ENCODE measurements around the gene THY1. TPM values are rescaled to one million over a fixed set of nuclear protein-coding genes. Genes with fewer than 3 reads are reported as not detected.

THY1 gene
- total RNA-seq, 3 donors from 2014 or later = 2.8 to 32.5 (median 28.3) TPM

- Histone ChIP-seq H3K9me3 (no peaks in the 10 kb centered on the region), H3K4me3 (no peak overlapping the region), H3K4me1 (ENCODE audit: low read depth) (peaks cover 15% of the 10 kb centered on the region), H3K36me3 (ENCODE audit: low read depth) (no peaks in the 10 kb centered on the region)
- ATAC-seq = peak; percentile 14
- DNase-seq = peak in 2 of 3 donors; percentile 69 to 73
- TF ChIP-seq CTCF (IDR thresholded peaks at IDR 0.05) = no peak
- intact Hi-C loops (cut with DNase I, micrococcal nuclease) = no loop called here
Observed at GRCh38 chr11:119375337-119376196, 47.4 kb downstream of the THY1 start.

DNA sequence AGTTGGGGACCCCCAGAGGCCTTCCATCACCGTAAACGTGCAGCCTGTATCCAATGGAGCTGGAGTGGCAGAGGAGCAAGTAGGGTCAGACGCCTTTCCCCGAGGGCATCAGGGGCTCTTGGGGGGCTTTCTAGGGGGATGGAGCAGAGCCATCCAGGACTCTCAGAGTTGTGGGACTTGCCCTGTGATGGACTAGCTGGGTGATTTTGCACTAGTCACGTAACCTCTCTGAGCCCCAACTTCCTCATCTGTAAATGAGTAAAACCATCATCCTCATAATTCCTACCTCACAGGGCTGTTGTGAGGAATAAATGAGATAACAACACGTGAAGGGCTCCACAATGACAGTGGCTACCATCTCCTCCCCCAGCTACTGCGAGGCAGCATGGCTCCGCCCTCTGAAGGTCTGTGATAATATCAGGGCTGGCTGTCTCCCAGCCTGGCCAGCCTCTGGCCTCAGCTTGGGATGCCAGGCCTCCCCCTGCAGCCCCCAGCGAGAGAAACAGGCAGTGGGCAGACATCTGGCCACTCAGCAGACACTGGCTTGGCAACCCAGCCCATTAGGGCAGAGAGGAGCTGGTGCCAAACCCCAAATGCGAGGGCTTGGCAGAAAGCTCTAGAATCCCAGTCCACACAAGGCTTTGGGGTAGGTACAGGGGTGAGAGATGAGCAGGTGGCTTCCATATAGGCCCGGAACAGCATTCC is 48.2 kb downstream of the THY1 start:
- no peak for TF ChIP-seq CTCF (IDR thresholded peaks at IDR 0.05)
- intact Hi-C loops (cut with DNase I, micrococcal nuclease) = no loop called here
- Histone ChIP-seq H3K4me1 (ENCODE audit: low read depth) (peaks cover 22% of the 10 kb centered on the region), H3K36me3 (ENCODE audit: low read depth) (no peaks in the 10 kb centered on the region), H3K4me3 (no peak overlapping the region), H3K9me3 (no peaks in the 10 kb centered on the region)
- ATAC-seq = no peak
- DNase-seq = no peak

DNA sequence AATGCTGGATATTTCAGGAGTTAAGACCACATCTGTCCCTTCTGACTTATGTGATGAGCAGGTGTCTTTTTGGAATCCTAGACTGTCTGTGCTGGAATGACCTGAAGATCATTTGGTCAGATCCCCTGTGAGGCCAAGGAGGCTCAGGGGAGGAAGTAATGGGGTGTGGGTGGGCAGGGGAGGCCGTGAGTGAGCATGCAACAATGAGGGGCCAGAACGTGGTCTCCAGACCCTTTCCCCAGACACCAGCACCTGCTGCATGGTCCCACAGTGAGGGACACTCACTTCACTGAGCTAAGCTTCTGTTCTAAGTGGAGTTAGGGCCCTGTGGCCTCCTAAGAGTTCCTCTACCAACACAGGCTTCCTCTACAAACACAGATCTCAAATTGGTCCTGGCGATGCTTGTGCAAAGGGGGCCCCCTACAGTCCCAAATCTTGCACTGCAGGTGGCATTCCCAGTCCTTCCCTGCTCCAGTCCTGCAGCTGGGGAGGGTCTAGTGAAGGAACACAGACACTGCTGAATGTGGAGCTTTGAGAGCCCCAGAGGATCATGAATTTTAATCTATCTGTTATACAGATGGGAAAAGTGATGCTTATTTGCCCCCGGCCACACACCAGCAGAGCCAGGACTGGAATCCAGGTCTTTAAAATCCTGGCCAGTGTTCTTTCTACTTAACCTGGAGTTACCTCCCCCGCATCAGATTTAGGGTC is 48.9 kb downstream of the THY1 start:
- Histone ChIP-seq H3K9me3 (no peaks in the 10 kb centered on the region), H3K4me3 (no peak overlapping the region), H3K36me3 (ENCODE audit: low read depth) (no peaks in the 10 kb centered on the region), H3K4me1 (ENCODE audit: low read depth) (peaks cover 29% of the 10 kb centered on the region)
- ATAC-seq (peak; percentile 65), DNase-seq (peak in 2 of 3 donors; percentile 88 to 89)
- TF ChIP-seq CTCF (IDR thresholded peaks at IDR 0.05) = peak; percentile 90
- intact Hi-C loops (cut with DNase I, micrococcal nuclease) = no loop called here

- ATAC-seq = no peak
- H3K36me3 ChIP-seq (ENCODE audit: low read depth) = no peaks in the 10 kb centered on the region
- no peak for TF ChIP-seq CTCF (IDR thresholded peaks at IDR 0.05)
- no peak for DNase-seq
- H3K4me3 ChIP-seq = no peak overlapping the region
- intact Hi-C loops (cut with DNase I, micrococcal nuclease) = no loop called here
- H3K4me1 ChIP-seq (ENCODE audit: low read depth) = peaks cover 35% of the 10 kb centered on the region
- H3K9me3 ChIP-seq = no peaks in the 10 kb centered on the region
Observed at GRCh38 chr11:119373059-119373920, 49.7 kb downstream of the THY1 start.
